NT2/D1 (cell line): ENCODE measurements around the gene NUDT4.

Experiments used
- SUZ12 ChIP-seq: IDR thresholded peaks from 2 replicates; pipeline ENCODE4 v1.6.1; 2011; ENCODE audit not compliant: insufficient read length, insufficient read depth; ENCODE audit errors: extremely low read depth
- YY1 ChIP-seq: IDR thresholded peaks from 2 replicates; pipeline ENCODE4 v1.6.1; 2011; ENCODE audit not compliant: insufficient read length, insufficient read depth
- ZNF274 ChIP-seq: IDR thresholded peaks from 2 replicates; pipeline ENCODE4 v1.6.1; 2011; ENCODE audit warnings: mild to moderate bottlenecking, low read depth, low read length

DNA sequence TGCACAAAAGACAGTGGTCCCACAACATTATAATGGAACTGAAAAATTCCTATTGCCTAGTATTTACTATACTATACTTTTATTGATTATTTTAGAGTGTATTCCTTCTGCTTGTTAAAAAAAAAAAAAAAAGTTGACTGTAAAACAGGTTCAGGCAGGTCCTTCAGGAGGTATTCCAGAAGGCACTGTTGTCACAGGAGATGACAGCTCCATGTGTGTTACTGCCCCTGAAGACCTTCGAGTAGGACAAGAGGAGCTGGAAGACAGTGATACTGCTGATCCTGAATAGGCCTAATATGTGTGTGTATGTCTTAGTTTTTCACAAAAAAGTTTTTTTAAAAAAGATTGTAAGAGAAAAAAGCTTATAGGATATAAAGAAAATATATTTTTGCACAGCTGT is 51.7 kb downstream of the NUDT4 start:
- TF ChIP-seq SUZ12 (no peak), ZNF274 (no peak), YY1 (no peak)
